ENCODE results near the gene KIR2DL3.
"Not testable (repeated sequence)": the region's sequence is repeated elsewhere in the genome, so short reads cannot be mapped to it uniquely, and the experiment has no call there.

KIR2DL3 gene

DNA sequence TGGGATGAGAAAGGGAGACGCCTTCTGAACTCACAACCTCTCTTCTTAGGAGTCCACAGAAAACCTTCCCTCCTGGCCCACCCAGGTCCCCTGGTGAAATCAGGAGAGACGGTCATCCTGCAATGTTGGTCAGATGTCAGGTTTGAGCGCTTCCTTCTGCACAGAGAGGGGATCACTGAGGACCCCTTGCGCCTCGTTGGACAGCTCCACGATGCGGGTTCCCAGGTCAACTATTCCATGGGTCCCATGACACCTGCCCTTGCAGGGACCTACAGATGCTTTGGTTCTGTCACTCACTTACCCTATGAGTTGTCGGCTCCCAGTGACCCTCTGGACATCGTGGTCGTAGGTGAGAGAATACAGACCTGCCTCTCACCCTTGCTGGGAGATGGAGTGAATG, 10.8 kb upstream of the KIR2DL3 start:
- no peak for DNase-seq (ENCODE audit: low read depth, low spot score)
- H3K4me3 ChIP-seq (ENCODE audit: low read depth, low read length) = no peak overlapping the region
- TF ChIP-seq, protein P1, sequence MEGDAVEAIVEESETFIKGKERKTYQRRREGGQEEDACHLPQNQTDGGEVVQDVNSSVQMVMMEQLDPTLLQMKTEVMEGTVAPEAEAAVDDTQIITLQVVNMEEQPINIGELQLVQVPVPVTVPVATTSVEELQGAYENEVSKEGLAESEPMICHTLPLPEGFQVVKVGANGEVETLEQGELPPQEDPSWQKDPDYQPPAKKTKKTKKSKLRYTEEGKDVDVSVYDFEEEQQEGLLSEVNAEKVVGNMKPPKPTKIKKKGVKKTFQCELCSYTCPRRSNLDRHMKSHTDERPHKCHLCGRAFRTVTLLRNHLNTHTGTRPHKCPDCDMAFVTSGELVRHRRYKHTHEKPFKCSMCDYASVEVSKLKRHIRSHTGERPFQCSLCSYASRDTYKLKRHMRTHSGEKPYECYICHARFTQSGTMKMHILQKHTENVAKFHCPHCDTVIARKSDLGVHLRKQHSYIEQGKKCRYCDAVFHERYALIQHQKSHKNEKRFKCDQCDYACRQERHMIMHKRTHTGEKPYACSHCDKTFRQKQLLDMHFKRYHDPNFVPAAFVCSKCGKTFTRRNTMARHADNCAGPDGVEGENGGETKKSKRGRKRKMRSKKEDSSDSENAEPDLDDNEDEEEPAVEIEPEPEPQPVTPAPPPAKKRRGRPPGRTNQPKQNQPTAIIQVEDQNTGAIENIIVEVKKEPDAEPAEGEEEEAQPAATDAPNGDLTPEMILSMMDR (IDR thresholded peaks at IDR 0.05; ENCODE audit: low read depth, low read length) = no peak
- in situ Hi-C loops (cut with HindIII; ENCODE audit: low sequenced_read_pairs) = no loop called here

DNA sequence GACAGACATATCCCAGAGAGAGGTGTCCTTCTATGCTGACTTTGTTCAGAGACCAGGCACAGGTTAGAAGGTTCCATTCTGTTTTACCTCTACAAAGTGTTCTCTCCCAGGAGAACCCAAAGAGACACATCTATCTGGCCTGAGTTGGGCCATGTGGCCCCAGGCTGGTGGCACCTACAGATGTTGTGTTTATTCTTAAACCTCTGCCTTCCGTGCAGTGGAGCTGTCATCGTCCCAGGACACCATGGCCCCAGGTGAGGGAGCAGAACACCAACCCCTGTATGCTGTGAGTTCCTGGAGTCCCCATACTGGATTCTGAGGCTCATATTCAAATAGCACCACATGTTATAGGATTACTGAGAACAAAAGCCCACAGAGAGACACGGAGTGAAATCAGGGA, 10.1 kb upstream of the KIR2DL3 start:
- TF ChIP-seq, protein P1 (IDR thresholded peaks at IDR 0.05; ENCODE audit: low read depth, low read length) = no peak
- no peak overlapping the region for H3K4me3 ChIP-seq (ENCODE audit: low read depth, low read length)
- in situ Hi-C loops (cut with HindIII; ENCODE audit: low sequenced_read_pairs) = no loop called here
- no peak for DNase-seq (ENCODE audit: low read depth, low spot score)

DNA sequence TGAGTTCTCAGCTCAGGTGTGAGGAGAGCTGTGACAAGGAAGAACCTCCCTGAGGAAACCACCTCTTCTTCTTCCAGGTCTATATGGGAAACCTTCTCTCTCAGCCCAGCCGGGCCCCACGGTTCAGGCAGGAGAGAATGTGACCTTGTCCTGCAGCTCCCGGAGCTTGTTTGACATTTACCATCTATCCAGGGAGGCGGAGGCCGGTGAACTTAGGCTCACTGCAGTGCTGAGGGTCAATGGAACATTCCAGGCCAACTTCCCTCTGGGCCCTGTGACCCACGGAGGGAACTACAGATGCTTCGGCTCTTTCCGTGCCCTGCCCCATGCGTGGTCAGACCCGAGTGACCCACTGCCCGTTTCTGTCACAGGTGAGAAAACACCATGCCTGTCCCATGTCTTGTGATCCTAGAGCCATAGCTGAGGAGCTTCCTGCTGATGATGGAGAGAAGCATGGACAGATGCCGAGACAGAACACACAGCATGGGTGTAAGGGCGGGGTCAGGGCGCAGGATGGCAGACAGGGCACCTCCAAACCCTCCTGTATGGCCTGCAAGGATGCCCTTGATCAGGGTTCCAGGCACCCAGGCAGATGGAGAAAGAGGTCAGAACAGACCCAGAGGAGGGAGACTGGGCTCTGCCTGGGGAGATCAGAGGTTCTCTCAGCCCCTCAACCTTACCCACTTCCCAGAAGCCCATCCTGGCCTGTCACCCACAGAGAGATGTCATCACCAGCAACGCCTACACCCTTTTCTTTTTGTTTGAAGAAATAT, 8.7 kb upstream of the KIR2DL3 start:
- DNase-seq (ENCODE audit: low read depth, low spot score) = no peak
- in situ Hi-C loops (cut with HindIII; ENCODE audit: low sequenced_read_pairs) = no loop called here
- no peak overlapping the region for H3K4me3 ChIP-seq (ENCODE audit: low read depth, low read length)
- TF ChIP-seq, protein P1 (IDR thresholded peaks at IDR 0.05; ENCODE audit: low read depth, low read length) = no peak

GRCh38 chr19:54731191-54731590, 7.1 kb upstream of the KIR2DL3 start:
- H3K4me3 ChIP-seq (ENCODE audit: low read depth, low read length) = no peak overlapping the region
- in situ Hi-C loops (cut with HindIII; ENCODE audit: low sequenced_read_pairs) = no loop called here
- TF ChIP-seq, protein P1 (IDR thresholded peaks at IDR 0.05; ENCODE audit: low read depth, low read length) = no peak
- no peak for DNase-seq (ENCODE audit: low read depth, low spot score)

DNA sequence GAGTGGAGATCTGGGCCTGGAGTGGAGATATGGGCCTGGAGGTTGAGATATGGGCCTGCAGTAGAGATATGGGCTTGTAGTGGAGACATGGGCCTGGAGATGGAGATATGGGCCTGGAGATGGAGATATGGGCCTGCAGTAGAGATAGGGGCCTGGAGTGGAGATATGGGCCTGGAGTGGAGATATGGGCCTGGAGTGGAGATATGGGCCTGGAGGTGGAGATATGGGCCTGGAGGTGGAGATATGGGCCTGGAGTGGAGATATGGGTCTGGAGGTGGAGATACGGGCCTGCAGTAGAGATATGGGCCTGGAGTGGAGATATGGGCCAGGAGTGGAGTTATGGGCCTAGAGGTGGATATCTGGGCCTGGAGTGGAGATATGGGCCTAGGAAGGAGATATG, 402 bp downstream of the KIR2DL3 start:
- TF ChIP-seq, protein P1 (IDR thresholded peaks at IDR 0.05; ENCODE audit: low read depth, low read length) = no peak
- in situ Hi-C loops (cut with HindIII; ENCODE audit: low sequenced_read_pairs) = no loop called here
- no peak for DNase-seq (ENCODE audit: low read depth, low spot score)
- no peak overlapping the region for H3K4me3 ChIP-seq (ENCODE audit: low read depth, low read length)

DNA sequence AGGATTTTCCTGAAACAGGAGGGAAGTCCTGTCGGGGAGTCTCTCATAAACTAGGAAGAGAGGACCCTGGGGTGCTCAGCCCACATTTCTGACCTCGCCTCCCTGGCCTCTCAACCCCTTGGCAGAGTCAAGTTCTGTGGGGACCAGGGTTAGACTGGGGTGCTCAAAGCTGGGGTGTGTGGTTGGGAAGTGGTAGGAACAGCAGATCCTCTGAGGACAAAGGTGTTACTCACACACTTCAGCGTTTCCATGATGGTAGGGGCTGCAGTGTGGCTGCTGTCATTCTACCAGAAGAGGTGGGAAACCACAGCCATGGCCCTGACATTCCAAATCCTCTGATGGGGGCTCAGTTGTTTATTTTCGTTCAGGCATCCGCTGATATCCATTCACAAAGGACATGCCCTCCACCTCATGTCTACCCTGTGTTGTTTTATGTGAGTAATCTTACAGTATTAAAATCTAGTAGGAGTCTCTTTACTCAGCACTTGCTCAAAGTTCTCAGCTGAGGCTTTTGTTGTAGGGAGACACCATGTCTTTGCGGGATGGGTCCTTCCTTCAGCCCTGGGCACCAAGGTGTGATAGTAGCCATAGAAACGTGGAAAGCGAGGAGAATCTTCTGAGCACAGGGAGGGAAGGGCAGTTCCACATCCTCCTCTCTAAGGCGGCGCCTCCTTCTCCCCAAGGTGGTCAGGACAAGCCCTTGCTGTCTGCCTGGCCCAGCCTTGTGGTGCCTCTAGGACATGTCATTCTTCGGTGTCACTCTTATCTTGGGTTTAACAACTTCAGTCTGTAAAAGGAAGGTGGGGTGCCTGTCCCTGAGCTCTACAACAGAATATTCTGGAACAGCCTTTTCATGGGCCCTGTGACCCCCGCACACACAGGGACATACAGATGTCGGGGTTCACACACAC, 1.5 kb downstream of the KIR2DL3 start:
- TF ChIP-seq, protein P1 (IDR thresholded peaks at IDR 0.05; ENCODE audit: low read depth, low read length) = no peak
- in situ Hi-C loops (cut with HindIII; ENCODE audit: low sequenced_read_pairs) = no loop called here
- H3K4me3 ChIP-seq (ENCODE audit: low read depth, low read length) = no peak overlapping the region
- no peak for DNase-seq (ENCODE audit: low read depth, low spot score)

DNA sequence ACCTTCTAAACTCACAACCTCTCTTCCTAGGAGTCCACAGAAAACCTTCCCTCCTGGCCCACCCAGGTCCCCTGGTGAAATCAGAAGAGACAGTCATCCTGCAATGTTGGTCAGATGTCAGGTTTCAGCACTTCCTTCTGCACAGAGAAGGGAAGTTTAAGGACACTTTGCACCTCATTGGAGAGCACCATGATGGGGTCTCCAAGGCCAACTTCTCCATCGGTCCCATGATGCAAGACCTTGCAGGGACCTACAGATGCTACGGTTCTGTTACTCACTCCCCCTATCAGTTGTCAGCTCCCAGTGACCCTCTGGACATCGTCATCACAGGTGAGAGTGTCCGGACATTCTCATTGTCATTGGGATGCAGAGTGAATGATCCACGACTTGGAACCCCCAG, 3.6 kb downstream of the KIR2DL3 start:
- H3K4me3 ChIP-seq (ENCODE audit: low read depth, low read length); in situ Hi-C loops (cut with HindIII; ENCODE audit: low sequenced_read_pairs); DNase-seq (ENCODE audit: low read depth, low spot score): not testable (repeated sequence)

GRCh38 chr19:54744080-54744479, 5.8 kb downstream of the KIR2DL3 start:
- in situ Hi-C loops (cut with HindIII; ENCODE audit: low sequenced_read_pairs); H3K4me3 ChIP-seq (ENCODE audit: low read depth, low read length); DNase-seq (ENCODE audit: low read depth, low spot score): not testable (repeated sequence)

GRCh38 chr19:54747614-54748322, 9.5 kb downstream of the KIR2DL3 start:
- in situ Hi-C loops (cut with HindIII; ENCODE audit: low sequenced_read_pairs); H3K4me3 ChIP-seq (ENCODE audit: low read depth, low read length); DNase-seq (ENCODE audit: low read depth, low spot score): not testable (repeated sequence)

All from astrocyte of the spinal cord (primary cell).